Mesendoderm (in vitro differentiated cells): ENCODE results near the gene PHF2.

Experiments
- DNase-seq: peaks from one replicate; pipeline ENCODE4 v3.0.0; 2013
- H2AK5ac ChIP-seq: 2 replicates; pipeline ENCODE4 v1.6.1; 2013; ENCODE audit warnings: low read length, inconsistent platforms
- H2BK120ac ChIP-seq: 2 replicates; pipeline ENCODE4 v1.6.1; 2013; ENCODE audit warnings: low read depth, mild to moderate bottlenecking, low read length, moderate library complexity, mixed read lengths
- H2BK15ac ChIP-seq: replicated peaks from 2 replicates; pipeline ENCODE4 v1.6.1; 2013; ENCODE audit warnings: low read depth, mild to moderate bottlenecking, moderate library complexity
- H2BK5ac ChIP-seq: 2 replicates; pipeline ENCODE4 v1.6.1; 2013; ENCODE audit warnings: low read length, inconsistent platforms
- H3K18ac ChIP-seq: 2 replicates; pipeline ENCODE4 v1.6.1; 2013; ENCODE audit warnings: mild to moderate bottlenecking, low read length, mixed read lengths
- H3K23ac ChIP-seq: one replicate; pipeline ENCODE4 v1.6.1; 2013; ENCODE audit warnings: low read length
- H3K27ac ChIP-seq: 2 replicates; pipeline ENCODE4 v1.5.1; 2013; ENCODE audit warnings: low read depth, mild to moderate bottlenecking, inconsistent platforms, low read length, moderate library complexity
- H3K27me3 ChIP-seq: 2 replicates; pipeline ENCODE4 v1.6.1; 2013; ENCODE audit warnings: low read length, control low read depth, mild to moderate bottlenecking, inconsistent platforms; ENCODE audit not compliant: insufficient read depth, poor library complexity
- H3K36me3 ChIP-seq: 2 replicates; pipeline ENCODE4 v1.6.1; 2013; ENCODE audit warnings: low read length, inconsistent platforms; ENCODE audit not compliant: control insufficient read depth, insufficient read depth
- H3K4ac ChIP-seq: one replicate; pipeline ENCODE4 v1.6.1; 2013; ENCODE audit warnings: low read depth, mild to moderate bottlenecking, low read length, moderate library complexity
- H3K4me1 ChIP-seq: 2 replicates; pipeline ENCODE4 v1.6.1; 2013; ENCODE audit warnings: low read depth, low read length, inconsistent platforms; ENCODE audit not compliant: control insufficient read depth
- H3K4me2 ChIP-seq: 2 replicates; pipeline ENCODE4 v1.6.1; 2013; ENCODE audit warnings: low read length
- H3K4me3 ChIP-seq: 2 replicates; pipeline ENCODE4 v1.5.1; 2013; ENCODE audit warnings: mild to moderate bottlenecking, low read length
- H3K56ac ChIP-seq: one replicate; pipeline ENCODE4 v1.6.1; 2013; ENCODE audit warnings: low read length
- H3K79me1 ChIP-seq: 2 replicates; pipeline ENCODE4 v1.6.1; 2013; ENCODE audit warnings: low read length, inconsistent platforms
- H3K79me2 ChIP-seq: 2 replicates; pipeline ENCODE4 v1.6.1; 2013; ENCODE audit warnings: mild to moderate bottlenecking, low read length; ENCODE audit not compliant: control insufficient read depth, insufficient read depth
- H3K9ac ChIP-seq: 2 replicates; pipeline ENCODE4 v1.6.1; 2013; ENCODE audit warnings: low read length, inconsistent platforms
- H4K5ac ChIP-seq: one replicate; pipeline ENCODE4 v1.6.1; 2013; ENCODE audit warnings: low read length
- H4K8ac ChIP-seq: one replicate; pipeline ENCODE4 v1.6.1; 2013; ENCODE audit warnings: low read depth, mild to moderate bottlenecking, control low read depth, low read length, moderate library complexity
- WGBS: extraction: QIAGEN DNeasy Blood & Tissue Kit; methylation state at CpG from one replicate; pipeline ENCODE4 v1.1.7; 2013; ENCODE audit warnings: low lambda C conversion rate, missing lambda C conversion rate; ENCODE audit not compliant: insufficient coverage; ENCODE audit errors: extremely low coverage; 5-methylcytosine and 5-hydroxymethylcytosine counted together

PHF2 gene

GRCh38 chr9:93637886-93638285 lies 61.5 kb downstream of the PHF2 start:
- Histone ChIP-seq H4K8ac (no peak overlapping the region), H3K27me3 (no peaks in the 10 kb centered on the region), H2AK5ac (no peak overlapping the region), H3K36me3 (peaks cover 2% of the 10 kb centered on the region), H4K5ac (no peak overlapping the region), H2BK15ac (no peak overlapping the region), H3K27ac (no peak overlapping the region), H3K4me1 (no peaks in the 10 kb centered on the region), H3K4me2 (no peak overlapping the region), H3K18ac (no peak overlapping the region), H3K23ac (no peak overlapping the region), H3K79me1 (no peaks in the 10 kb centered on the region), H3K79me2 (no peaks in the 10 kb centered on the region), H3K56ac (no peak overlapping the region), H3K4me3 (no peak overlapping the region), H2BK120ac (no peak overlapping the region), H2BK5ac (no peak overlapping the region), H3K4ac (no peak overlapping the region), H3K9ac (no peak overlapping the region)
- DNase-seq: no peak
- WGBS: no CpG with 5 or more reads among the region's 3 CpGs

DNA sequence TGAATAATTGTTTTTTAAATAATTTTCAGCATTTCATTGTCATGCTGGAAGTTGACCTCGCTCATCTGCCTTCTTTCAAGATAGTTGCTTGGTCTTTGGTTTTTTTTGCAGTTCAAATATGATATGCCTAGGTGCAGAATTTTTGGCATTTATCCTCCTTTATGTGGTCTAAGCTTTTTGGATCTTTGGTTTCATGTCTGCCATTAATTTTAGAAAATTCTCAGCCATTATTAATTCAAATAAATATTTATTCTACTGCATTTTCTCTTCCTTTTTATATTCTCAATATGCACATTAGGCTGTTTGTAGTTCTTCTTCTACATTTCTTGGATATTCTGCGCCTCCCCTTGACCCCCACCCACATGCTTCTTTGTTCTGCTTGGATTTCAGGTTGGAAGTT lies 63.6 kb downstream of the PHF2 start:
- Histone ChIP-seq H2AK5ac (no peak overlapping the region), H2BK15ac (no peak overlapping the region), H3K56ac (no peak overlapping the region), H3K4me1 (no peaks in the 10 kb centered on the region), H3K79me2 (no peaks in the 10 kb centered on the region), H3K18ac (no peak overlapping the region), H3K4ac (no peak overlapping the region), H3K79me1 (no peaks in the 10 kb centered on the region), H3K27ac (no peak overlapping the region), H4K5ac (no peak overlapping the region), H4K8ac (no peak overlapping the region), H3K23ac (no peak overlapping the region), H2BK5ac (no peak overlapping the region), H3K36me3 (peaks cover 2% of the 10 kb centered on the region), H2BK120ac (no peak overlapping the region), H3K27me3 (no peaks in the 10 kb centered on the region), H3K4me3 (no peak overlapping the region), H3K4me2 (no peak overlapping the region), H3K9ac (no peak overlapping the region)
- no CpG with 5 or more reads among the region's 2 CpGs for WGBS
- DNase-seq: no peak

DNA sequence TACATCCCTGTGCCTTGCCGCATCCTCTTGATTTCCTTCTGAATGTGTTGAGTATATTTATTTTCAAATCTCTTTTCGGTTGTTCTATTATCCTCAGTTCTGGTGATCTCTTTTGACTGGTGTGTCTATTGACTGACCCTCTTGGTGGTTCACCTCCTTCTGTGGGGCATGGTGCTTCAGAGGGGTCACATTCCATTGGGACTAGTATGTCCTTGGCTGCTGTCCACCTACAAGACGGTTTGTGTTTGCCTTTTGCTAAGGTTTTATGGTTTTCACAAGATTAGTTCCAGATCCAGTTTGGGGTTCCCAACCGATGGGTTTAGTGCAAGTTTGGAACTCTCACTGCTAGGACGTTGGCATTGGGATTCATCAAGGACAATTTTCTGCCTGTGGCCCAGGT lies 66.6 kb downstream of the PHF2 start:
- Histone ChIP-seq H3K56ac (no peak overlapping the region), H3K18ac (no peak overlapping the region), H2BK15ac (no peak overlapping the region), H2AK5ac (no peak overlapping the region), H3K27me3 (no peaks in the 10 kb centered on the region), H3K79me1 (no peaks in the 10 kb centered on the region), H3K4me3 (no peak overlapping the region), H2BK5ac (no peak overlapping the region), H3K4me2 (no peak overlapping the region), H3K4me1 (no peaks in the 10 kb centered on the region), H2BK120ac (no peak overlapping the region), H4K8ac (no peak overlapping the region), H3K4ac (no peak overlapping the region), H4K5ac (no peak overlapping the region), H3K9ac (no peak overlapping the region), H3K36me3 (no peaks in the 10 kb centered on the region), H3K23ac (no peak overlapping the region), H3K79me2 (no peaks in the 10 kb centered on the region), H3K27ac (no peak overlapping the region)
- no peak for DNase-seq
- no CpG with 5 or more reads among the region's 5 CpGs for WGBS

DNA sequence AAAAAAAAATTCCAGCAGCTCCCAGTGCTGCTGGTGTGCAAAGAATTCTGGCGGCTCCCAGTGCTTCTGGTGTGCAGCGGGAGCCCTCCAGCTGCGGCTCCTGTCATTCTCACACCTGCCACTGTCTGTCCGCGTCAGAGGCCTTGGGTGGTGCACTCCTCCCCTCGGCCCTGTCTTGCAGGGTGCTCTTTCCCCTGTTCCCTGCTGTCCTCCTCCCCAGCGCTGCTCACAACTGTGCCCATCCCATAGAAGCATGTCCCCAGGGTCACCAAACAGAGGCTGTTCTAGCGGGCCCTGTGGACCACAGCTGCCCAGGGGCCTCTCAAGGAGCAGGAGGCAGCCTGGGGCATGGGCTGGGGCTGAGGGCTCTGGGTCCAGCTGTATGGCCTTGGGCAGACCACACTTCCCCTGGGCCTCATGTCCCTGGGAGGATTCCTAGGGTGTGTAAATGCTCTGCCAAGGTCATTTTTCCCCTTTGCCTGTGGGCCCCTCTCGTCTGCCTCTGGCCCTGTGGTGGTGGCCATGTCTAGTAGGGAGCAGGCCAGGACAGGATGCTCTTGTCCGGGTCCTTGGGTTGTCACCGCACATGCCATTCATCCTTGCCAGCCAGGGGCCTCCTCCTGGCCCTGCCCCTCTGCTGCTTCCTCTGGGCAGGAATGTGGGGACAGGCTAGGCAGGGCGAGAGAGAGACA lies 68.2 kb downstream of the PHF2 start:
- peaks cover 3% of the 10 kb centered on the region for H3K36me3 ChIP-seq
- H2AK5ac ChIP-seq: no peak overlapping the region
- no peak overlapping the region for H3K27ac ChIP-seq
- H3K23ac ChIP-seq: no peak overlapping the region
- H3K4me2 ChIP-seq: no peak overlapping the region
- no peak overlapping the region for H2BK120ac ChIP-seq
- no peak overlapping the region for H3K56ac ChIP-seq
- H3K79me1 ChIP-seq: no peaks in the 10 kb centered on the region
- H4K5ac ChIP-seq: no peak overlapping the region
- no peak overlapping the region for H3K18ac ChIP-seq
- no peak overlapping the region for H2BK5ac ChIP-seq
- no peak overlapping the region for H3K4ac ChIP-seq
- H2BK15ac ChIP-seq: no peak overlapping the region
- H3K4me3 ChIP-seq: no peak overlapping the region
- no CpG with 5 or more reads among the region's 12 CpGs for WGBS
- H3K27me3 ChIP-seq: no peaks in the 10 kb centered on the region
- H3K4me1 ChIP-seq: no peaks in the 10 kb centered on the region
- no peak for DNase-seq
- no peaks in the 10 kb centered on the region for H3K79me2 ChIP-seq
- H3K9ac ChIP-seq: no peak overlapping the region
- no peak overlapping the region for H4K8ac ChIP-seq

DNA sequence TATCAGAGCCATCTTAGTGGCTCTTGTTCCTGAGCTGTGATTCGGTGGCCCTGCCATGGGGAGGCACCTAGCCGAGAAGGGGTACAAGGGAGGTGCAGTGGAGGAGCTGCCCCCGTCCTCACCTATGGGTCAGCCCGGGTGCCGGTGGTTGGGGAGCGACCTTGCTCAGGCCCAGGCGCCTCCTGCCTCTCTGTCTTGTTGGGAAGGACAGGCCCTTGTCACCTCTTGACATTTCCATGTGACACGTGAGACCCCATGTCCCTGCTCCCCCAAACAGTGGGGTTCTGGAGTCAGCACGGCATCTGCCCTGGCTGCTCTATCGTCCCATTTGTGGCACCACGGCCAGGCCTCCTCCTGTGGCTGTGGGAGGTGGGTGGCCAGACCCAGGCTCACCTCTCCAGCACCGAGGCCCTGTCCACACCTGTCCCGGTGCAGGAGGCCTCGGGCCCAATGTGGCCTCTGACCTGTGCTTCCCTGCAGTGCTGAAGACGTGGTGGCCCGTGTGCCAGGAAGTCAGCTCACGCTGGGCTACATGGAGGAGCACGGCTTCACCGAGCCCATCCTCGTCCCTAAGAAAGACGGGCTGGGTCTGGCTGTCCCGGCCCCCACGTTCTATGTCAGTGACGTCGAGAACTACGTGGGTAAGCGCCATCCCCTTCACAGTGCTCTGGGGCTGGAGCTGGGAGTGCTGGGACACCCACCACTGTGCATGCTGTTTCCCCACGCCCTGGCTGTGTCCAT lies 68.9 kb downstream of the PHF2 start:
- H4K5ac ChIP-seq: no peak overlapping the region
- H2BK120ac ChIP-seq: no peak overlapping the region
- H3K79me2 ChIP-seq: no peaks in the 10 kb centered on the region
- H3K9ac ChIP-seq: no peak overlapping the region
- no peak overlapping the region for H2BK15ac ChIP-seq
- H2BK5ac ChIP-seq: no peak overlapping the region
- H3K79me1 ChIP-seq: no peaks in the 10 kb centered on the region
- peaks cover 5% of the 10 kb centered on the region for H3K36me3 ChIP-seq
- WGBS: no CpG with 5 or more reads among the region's 28 CpGs
- H3K27ac ChIP-seq: no peak overlapping the region
- no peak overlapping the region for H3K23ac ChIP-seq
- H4K8ac ChIP-seq: no peak overlapping the region
- H3K18ac ChIP-seq: no peak overlapping the region
- H3K4me1 ChIP-seq: no peaks in the 10 kb centered on the region
- no peak overlapping the region for H3K4me2 ChIP-seq
- no peak overlapping the region for H3K4ac ChIP-seq
- no peak overlapping the region for H2AK5ac ChIP-seq
- DNase-seq: no peak
- H3K27me3 ChIP-seq: no peaks in the 10 kb centered on the region
- H3K56ac ChIP-seq: no peak overlapping the region
- no peak overlapping the region for H3K4me3 ChIP-seq
